HCT116 (cell line): ENCODE data around the gene ERCC5. TPM values are rescaled to one million over a fixed set of nuclear protein-coding genes. Genes with fewer than 3 reads are reported as not detected.

Experiments
- ATAC-seq: fragments of 200-7000 bp; cut with Tn5 transposase; 2 replicates; pipeline ENCODE4 v1.9.1; 2020; ENCODE audit warnings: mild to moderate bottlenecking, moderate library complexity
- BruUV-seq: library from RNA; stranded (reverse); fragments of 400-500 nt; replicated peaks from 2 replicates; lab custom pipeline; 2021; lab: Mats Ljungman, UMichigan
- CTCF ChIA-PET: fragments of 300-600 bp; sonication (Branson Sonifier 250); formaldehyde crosslinking; loops from one replicate; lab custom pipeline; 2021; ENCODE audit warnings: antibody characterized with exemption; lab: Charles Lee
- POLR2A ChIA-PET: fragments of 300-600, 350-600 bp; sonication (Branson Sonifier 250); formaldehyde crosslinking; loops from one replicate; lab custom pipeline; 2021; ENCODE audit warnings: antibody characterized with exemption; lab: Charles Lee
- RAD21 ChIA-PET, 2 experiments: fragments of 300-600 bp; sonication (Branson Sonifier 250); formaldehyde crosslinking; loops; one replicate each; lab custom pipeline; 2023; ENCODE audit warnings: low total read pairs in 2 of 2; ENCODE audit not compliant: uncharacterized antibody in 2 of 2, unreplicated experiment in 2 of 2, low non-redundant PET in 1 of 2; lab: Charles Lee
- DNase-seq: peaks from one replicate; pipeline ENCODE4 v3.0.0-alpha.2; 2010; ENCODE audit warnings: low read depth, low spot score
- H2AFZ ChIP-seq: fragments of 200-600 bp; shearing (Covaris generic), sonication (generic); 2 replicates; pipeline ENCODE4 v1.6.1; 2017; ENCODE audit warnings: low read depth, mixed run types, mixed read lengths, antibody characterized with exemption, low read length; ENCODE audit not compliant: poor library complexity, severe bottlenecking
- H3K27ac ChIP-seq: 2 replicates; pipeline ENCODE4 v1.5.1; 2012; ENCODE audit warnings: low read depth, low read length
- H3K27me3 ChIP-seq: fragments of 200-600 bp; sonication (generic); 2 replicates; pipeline ENCODE4 v1.6.1; 2016; ENCODE audit warnings: mixed run types, low read length, mixed read lengths; ENCODE audit not compliant: insufficient read depth
- H3K36me3 ChIP-seq, 2 experiments: fragments of 200-500 bp in 1 of 2; fragments of 200-600 bp in 1 of 2; sonication (Bioruptor generic) in 1 of 2; sonication (generic) in 1 of 2; 2 replicates each; pipeline versions ENCODE4 v1.5.1 to v1.6.1; 2014 to 2016; ENCODE audit warnings: low read length in 2 of 2, inconsistent platforms in 1 of 2, mixed read lengths in 1 of 2, mixed run types in 1 of 2; ENCODE audit not compliant: insufficient read depth in 2 of 2, control insufficient read depth in 1 of 2
- H3K4me1 ChIP-seq, 2 experiments: fragments of 200-600 bp in 1 of 2; sonication (generic) in 1 of 2; 2 replicates each; pipeline versions ENCODE4 v1.5.1 to v1.6.1; 2012 to 2017; ENCODE audit warnings: low read length in 2 of 2, inconsistent platforms in 1 of 2, mild to moderate bottlenecking in 1 of 2, mixed read lengths in 1 of 2, mixed run types in 1 of 2, moderate library complexity in 1 of 2; ENCODE audit not compliant: insufficient read depth in 2 of 2, control insufficient read depth in 1 of 2
- H3K4me2 ChIP-seq: fragments of 200-600 bp; sonication (generic); 2 replicates; pipeline ENCODE4 v1.6.1; 2017; ENCODE audit warnings: mixed run types, low read length, mixed read lengths
- H3K4me3 ChIP-seq, 2 experiments: fragments of 200-600 bp in 1 of 2; sonication (generic) in 1 of 2; replicated peaks in 1 of 2; 2 replicates each; pipeline ENCODE4 v1.5.1; 2011 to 2016; ENCODE audit warnings: low read length in 2 of 2, control low read depth in 1 of 2, low read depth in 1 of 2, mild to moderate bottlenecking in 1 of 2, mixed read lengths in 1 of 2, mixed run types in 1 of 2
- H3K79me2 ChIP-seq: fragments of 200-600 bp; sonication (generic); 2 replicates; pipeline ENCODE4 v1.6.1; 2017; ENCODE audit warnings: mild to moderate bottlenecking, mixed run types, low read length, moderate library complexity, mixed read lengths; ENCODE audit not compliant: insufficient read depth
- H3K9ac ChIP-seq: fragments of 200-600 bp; sonication (generic); 2 replicates; pipeline ENCODE4 v1.6.1; 2016; ENCODE audit warnings: low read length, mixed read lengths
- H3K9me2 ChIP-seq: fragments of 200-600 bp; sonication (generic), shearing (Covaris generic); 2 replicates; pipeline ENCODE4 v1.6.1; 2017; ENCODE audit warnings: mixed run types, mild to moderate bottlenecking, moderate library complexity; ENCODE audit not compliant: insufficient read depth
- H3K9me3 ChIP-seq, 2 experiments: fragments of 200-500 bp in 1 of 2; fragments of 200-600 bp in 1 of 2; sonication (Bioruptor generic) in 1 of 2; sonication (generic) in 1 of 2; 2 replicates each; pipeline ENCODE4 v1.6.1; 2014 to 2017; ENCODE audit warnings: low read length in 2 of 2, mixed read lengths in 2 of 2, inconsistent platforms in 1 of 2, low read depth in 1 of 2, mild to moderate bottlenecking in 1 of 2, mixed run types in 1 of 2, moderate library complexity in 1 of 2; ENCODE audit not compliant: control insufficient read depth in 1 of 2, insufficient read depth in 1 of 2
- H4K20me1 ChIP-seq: fragments of 200-600 bp; sonication (generic), shearing (Covaris generic); 2 replicates; pipeline ENCODE4 v1.6.1; 2017; ENCODE audit warnings: mixed run types, mild to moderate bottlenecking, moderate library complexity; ENCODE audit not compliant: insufficient read depth
- CEBPB ChIP-seq: IDR thresholded peaks from 2 replicates; pipeline ENCODE4 v1.6.1; 2012; ENCODE audit warnings: low read depth
- EGR1 ChIP-seq: IDR thresholded peaks from 2 replicates; pipeline ENCODE4 v1.6.1; 2012; ENCODE audit warnings: low read depth
- EZH2 ChIP-seq: fragments of 200-600 bp; sonication (generic); IDR thresholded peaks from 2 replicates; pipeline ENCODE4 v1.6.1; 2017; ENCODE audit warnings: antibody characterized with exemption, mixed run types
- EZH2phosphoT487 ChIP-seq: fragments of 200-600 bp; IDR thresholded peaks from 2 replicates; pipeline ENCODE4 v1.6.1; 2018; ENCODE audit warnings: antibody characterized with exemption, borderline replicate concordance
- YY1 ChIP-seq: IDR thresholded peaks from 2 replicates; pipeline ENCODE4 v1.6.1; 2011; ENCODE audit warnings: low read length, low read depth, moderate library complexity, mild to moderate bottlenecking; ENCODE audit not compliant: insufficient replicate concordance; ENCODE audit errors: extremely low read depth
- ZBTB33 ChIP-seq: IDR thresholded peaks from 2 replicates; pipeline ENCODE4 v1.6.1; 2011; ENCODE audit warnings: mild to moderate bottlenecking, low read length, moderate library complexity; ENCODE audit not compliant: insufficient replicate concordance; ENCODE audit errors: extremely low read depth
- intact Hi-C: fragments of 100-400 bp; cut with micrococcal nuclease; formaldehyde crosslinking; loops from 2 replicates; pipeline ENCODE4 v1.10.0; 2022
- total RNA-seq: library from RNA; stranded (reverse); gene quantifications from one replicate; pipeline ENCODE4 v1.2.1, GENCODE V29; 2021; ENCODE audit not compliant: unreplicated experiment
- TF ChIP-seq, protein P1 (sequence below): IDR thresholded peaks from 2 replicates; pipeline ENCODE4 v1.6.1; 2012

ERCC5 gene
- total RNA-seq, 1 experiment from 2014 or later, result 25.6 TPM

GRCh38 chr13:102807699-102808098, 38.1 kb upstream of the ERCC5 start:
- POLR2A ChIA-PET, result no interaction called here
- Histone ChIP-seq H3K9ac (no peak overlapping the region), H3K4me2 (no peak overlapping the region), H3K9me3 (no peaks in the 10 kb centered on the region), H3K27me3 (no peaks in the 10 kb centered on the region), H3K27ac (no peak overlapping the region), H4K20me1 (no peaks in the 10 kb centered on the region), H3K4me3 (no peak overlapping the region), H3K79me2 (peaks cover 9% of the 10 kb centered on the region), H3K4me1 (no peaks in the 10 kb centered on the region), H2AFZ (no peak overlapping the region), H3K36me3 (no peaks in the 10 kb centered on the region), H3K9me2 (no peaks in the 10 kb centered on the region)
- no TSS peak for BruUV-seq
- TF ChIP-seq EZH2 (no peak), ZBTB33 (no peak), YY1 (no peak), EGR1 (no peak)
- TF ChIP-seq, protein P1, sequence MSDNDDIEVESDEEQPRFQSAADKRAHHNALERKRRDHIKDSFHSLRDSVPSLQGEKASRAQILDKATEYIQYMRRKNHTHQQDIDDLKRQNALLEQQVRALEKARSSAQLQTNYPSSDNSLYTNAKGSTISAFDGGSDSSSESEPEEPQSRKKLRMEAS, result no peak
- DNase-seq (no peak), ATAC-seq (no peak)
- intact Hi-C loops, result no loop called here
- CTCF ChIA-PET, result no interaction called here
- RAD21 ChIA-PET, result no interaction called here

GRCh38 chr13:102812611-102813287, 33.1 kb upstream of the ERCC5 start:
- no peaks in the 10 kb centered on the region for H3K4me1 ChIP-seq
- TF ChIP-seq EZH2phosphoT487 (no peak), CEBPB (no peak)
- peaks cover 0 to 3% of the 10 kb centered on the region in 2 experiments; a peak in 1 of 4 replicates for H3K36me3 ChIP-seq
- ATAC-seq (no peak), DNase-seq (no peak)
- no peak overlapping the region for H2AFZ ChIP-seq
- no peaks in the 10 kb centered on the region for H3K27me3 ChIP-seq
- no peak overlapping the region for H3K27ac ChIP-seq
- H3K9ac ChIP-seq, result no peak overlapping the region
- ChIA-PET RAD21 (no interaction called here), CTCF (no interaction called here), POLR2A (no interaction called here)
- H3K4me2 ChIP-seq, result no peak overlapping the region
- H3K79me2 ChIP-seq, result peaks cover 15% of the 10 kb centered on the region
- BruUV-seq, result no TSS peak
- H4K20me1 ChIP-seq, result no peaks in the 10 kb centered on the region
- intact Hi-C loops, result no loop called here
- H3K4me3 ChIP-seq, result no peak overlapping the region
- no peaks in the 10 kb centered on the region for H3K9me2 ChIP-seq
- no peaks in the 10 kb centered on the region for H3K9me3 ChIP-seq
